SKM-1 (cell line): ENCODE data around the gene DNMT3A.

ENCODE experiments used
- DNase-seq: peaks from one replicate; lab custom pipeline; 2025; ENCODE audit not compliant: unreplicated experiment; lab: John Stamatoyannopoulos, UW

DNMT3A gene

GRCh38 chr2:25245141-25245540 is 96.6 kb downstream of the DNMT3A start:
- no peak for DNase-seq

- DNase-seq, result no peak
Observed at GRCh38 chr2:25243995-25244394, 97.7 kb downstream of the DNMT3A start.

- no peak for DNase-seq
Observed at GRCh38 chr2:25241452-25241851, 100.3 kb downstream of the DNMT3A start.

- DNase-seq, result no peak
Observed at GRCh38 chr2:25240636-25241035, 101.1 kb downstream of the DNMT3A start.

- DNase-seq, result no peak
Observed at GRCh38 chr2:25238920-25239319, 102.8 kb downstream of the DNMT3A start.

DNA sequence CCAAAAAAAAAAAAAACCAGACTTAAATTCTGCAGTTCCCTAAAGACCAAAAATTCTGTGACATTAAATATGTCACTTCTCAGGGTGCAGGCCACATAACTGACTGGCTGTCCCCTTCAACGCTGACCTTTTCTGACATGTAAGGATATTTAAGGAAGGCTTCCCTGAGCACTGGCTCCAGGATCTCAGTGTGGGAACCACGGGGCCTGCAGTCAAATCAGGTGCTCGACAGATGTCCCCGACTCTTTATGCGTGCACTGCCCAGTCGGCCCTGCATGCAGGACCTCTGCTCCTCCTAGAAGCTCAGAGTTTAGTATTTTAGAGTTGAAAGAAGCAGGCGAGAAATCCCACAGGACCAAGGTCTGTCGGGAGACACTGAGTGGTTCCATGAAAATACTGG is 104.0 kb downstream of the DNMT3A start:
- no peak for DNase-seq

GRCh38 chr2:25236736-25237135 is 105.0 kb downstream of the DNMT3A start:
- no peak for DNase-seq

GRCh38 chr2:25234738-25235137 is 107.0 kb downstream of the DNMT3A start:
- no peak for DNase-seq

GRCh38 chr2:25233916-25234605 is 107.7 kb downstream of the DNMT3A start:
- no peak for DNase-seq

DNA sequence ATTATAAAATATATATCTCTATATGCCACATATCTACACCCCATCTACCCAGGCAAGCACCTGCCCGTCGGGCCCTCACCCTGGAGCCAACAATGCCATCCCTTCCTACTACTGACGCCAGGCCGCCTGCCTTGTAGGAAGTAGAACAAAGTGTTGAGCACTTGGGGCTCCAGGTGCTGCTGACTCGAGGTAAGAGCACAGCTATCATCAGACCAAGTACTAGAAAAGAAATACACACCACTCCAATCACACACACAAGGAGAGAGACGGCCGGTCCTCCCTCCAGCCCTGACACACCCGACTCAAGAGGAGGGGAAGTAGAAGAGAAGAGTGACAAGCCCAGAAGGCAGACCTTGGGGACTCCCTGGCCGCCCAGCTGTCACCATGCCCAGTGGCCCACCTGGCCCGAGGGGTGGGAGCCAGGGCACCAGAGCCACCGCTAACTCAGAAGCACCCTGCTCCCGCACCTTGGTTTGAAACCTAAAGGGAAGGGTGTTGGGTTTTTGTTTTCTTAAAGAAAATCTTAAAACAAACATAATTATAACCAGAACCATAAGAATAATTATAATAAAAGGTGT is 109.4 kb downstream of the DNMT3A start:
- no peak for DNase-seq

GRCh38 chr2:25230948-25231311 is 110.8 kb downstream of the DNMT3A start:
- DNase-seq, result no peak

DNA sequence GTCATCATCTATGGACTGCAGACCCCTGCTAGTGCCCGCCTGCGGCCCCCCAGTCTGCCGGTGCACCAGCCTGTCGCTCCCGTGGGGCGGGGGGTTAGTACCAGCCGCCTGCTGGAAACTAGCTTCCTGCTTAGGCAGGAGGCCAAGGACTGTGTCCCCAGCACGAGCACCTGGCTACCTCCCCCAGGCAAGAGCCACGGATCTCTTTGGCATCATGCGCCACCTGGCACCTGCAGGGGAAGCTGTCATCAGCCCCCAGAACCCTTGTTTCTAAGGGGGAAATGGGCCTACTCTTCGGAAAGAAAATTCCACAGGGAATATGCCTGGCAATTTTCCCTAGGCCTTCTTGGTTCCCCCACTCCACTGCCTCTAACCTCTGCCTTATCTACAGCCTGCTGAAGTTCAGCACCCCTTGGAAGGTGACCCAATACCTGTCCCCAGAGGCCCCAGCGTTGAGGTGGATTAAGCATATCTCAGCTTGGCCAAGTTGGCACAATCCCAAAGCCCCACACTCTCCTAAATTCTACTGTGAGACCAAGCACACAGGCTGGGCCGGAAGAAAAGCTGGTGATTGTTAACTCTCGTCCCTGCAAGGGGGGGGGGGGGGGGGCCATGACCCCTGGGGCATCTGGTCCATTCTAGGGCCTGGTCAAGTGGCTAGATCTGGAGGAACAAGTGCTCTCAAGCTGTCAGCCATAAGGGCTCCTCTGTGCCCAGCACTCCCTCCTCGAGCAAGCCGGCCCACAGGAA is 111.4 kb downstream of the DNMT3A start:
- DNase-seq, result no peak

DNA sequence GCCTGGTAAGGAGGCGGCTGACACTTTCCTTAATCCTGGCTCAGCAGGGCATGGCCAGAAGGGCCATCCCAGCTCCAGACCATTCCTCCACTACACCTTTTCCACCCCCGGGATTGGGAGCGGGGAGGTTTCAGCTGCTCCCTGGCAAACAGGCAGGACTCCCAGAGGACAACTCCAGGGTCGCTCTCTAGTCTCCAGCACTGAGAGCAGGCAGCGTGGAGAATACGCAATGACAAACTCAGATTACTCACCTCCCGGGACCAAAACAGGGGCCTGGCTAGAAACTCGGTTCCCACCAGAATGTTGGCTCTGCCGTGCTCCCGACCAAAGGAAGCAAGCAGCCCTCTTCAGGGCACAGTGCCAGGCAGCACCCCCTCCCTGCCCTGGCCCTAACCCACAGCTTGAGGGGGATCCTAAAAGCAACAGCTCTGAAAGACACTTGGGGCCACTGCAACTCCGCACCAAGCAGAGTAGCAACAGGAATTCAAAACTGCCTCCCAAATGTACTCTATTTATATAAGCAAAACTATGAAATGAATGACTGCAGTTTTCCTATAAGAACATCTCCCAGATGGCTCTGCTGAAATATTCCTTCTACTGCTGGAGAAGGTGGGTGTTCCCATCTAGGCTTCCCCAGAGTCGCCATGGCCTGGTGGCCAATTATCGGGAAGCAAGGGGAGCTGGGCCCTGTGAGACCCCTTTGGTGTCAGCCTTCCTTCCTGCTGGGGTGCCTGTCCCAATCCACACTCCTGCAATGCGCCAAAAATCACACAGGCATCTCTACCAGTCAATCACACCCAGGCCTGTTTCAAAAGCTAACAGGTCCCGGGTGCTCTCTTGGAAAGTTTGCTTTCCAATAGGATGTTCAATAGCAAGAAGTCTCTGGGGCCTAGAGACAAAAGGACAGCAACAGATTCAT is 112.2 kb downstream of the DNMT3A start:
- DNase-seq, result no peak

DNA sequence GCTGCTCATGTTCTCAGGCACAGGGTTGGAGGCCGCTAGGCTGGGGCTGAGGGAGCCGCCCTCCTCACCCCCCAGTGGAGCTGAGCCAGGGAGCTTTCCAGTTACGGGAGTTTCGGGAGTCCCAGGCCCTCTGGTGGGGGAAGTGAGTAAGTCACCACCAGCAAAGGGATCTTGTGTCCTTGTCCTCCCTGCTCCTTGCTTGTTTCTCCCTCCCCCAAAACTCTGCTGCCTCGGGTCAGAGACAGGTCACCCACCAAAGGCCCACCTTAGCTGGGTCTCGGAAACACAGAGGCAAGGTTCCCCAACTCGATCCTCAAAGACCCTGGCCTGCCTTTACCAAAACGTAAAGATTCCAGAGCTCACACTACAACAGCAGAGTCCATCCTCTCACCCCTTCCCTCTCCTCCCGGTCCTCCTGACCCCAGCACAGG is 112.9 kb downstream of the DNMT3A start:
- peak; percentile 57 for DNase-seq

GRCh38 chr2:25227576-25227975 is 114.1 kb downstream of the DNMT3A start:
- no peak for DNase-seq

GRCh38 chr2:25226827-25227226 is 114.9 kb downstream of the DNMT3A start:
- no peak for DNase-seq

GRCh38 chr2:25222477-25223121 is 119.1 kb downstream of the DNMT3A start:
- DNase-seq, result no peak

DNA sequence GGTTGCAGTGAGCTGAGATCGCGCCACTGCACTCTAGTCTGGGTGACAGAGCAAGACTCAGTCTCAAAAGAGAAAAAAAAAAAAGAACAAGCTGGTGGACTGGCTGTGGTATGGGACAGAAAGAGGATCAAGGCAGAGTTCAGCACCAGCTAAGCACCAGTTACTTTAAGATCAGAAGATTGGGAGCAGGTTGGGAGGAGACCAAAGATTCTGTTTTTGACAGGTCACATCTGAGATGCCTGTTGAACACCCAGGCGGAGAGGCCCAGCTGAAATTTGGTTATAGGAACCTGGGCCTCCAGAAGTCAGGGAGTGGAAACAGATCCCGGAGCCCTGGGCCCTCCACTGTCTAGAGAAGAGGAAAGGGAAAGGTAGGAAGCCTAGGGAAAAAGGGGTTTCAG is 120.1 kb downstream of the DNMT3A start:
- no peak for DNase-seq

DNA sequence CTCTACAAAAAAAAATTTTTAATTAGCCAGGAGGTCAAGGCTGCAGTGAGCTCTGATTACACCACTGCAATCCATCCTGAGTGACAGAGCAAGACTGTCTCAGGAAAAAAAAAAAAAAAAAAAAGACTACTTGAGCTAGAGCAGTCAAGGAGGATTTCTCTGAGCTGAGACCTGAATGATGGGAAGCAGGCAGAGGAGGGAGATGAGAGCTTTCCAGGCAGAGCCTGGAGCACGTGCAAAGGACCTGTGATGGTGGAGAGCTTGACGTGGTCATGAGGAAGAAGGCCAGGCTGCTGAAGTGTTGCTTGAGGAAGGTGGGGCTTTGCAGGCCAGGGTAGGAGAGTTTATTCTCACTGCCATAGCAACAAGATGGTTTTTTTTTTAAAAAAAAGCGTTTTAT is 121.4 kb downstream of the DNMT3A start:
- no peak for DNase-seq

- no peak for DNase-seq
Observed at GRCh38 chr2:25219621-25220020, 122.1 kb downstream of the DNMT3A start.

GRCh38 chr2:25218100-25218499 is 123.6 kb downstream of the DNMT3A start:
- DNase-seq, result no peak
